HL-60 (cell line): ENCODE results near the gene NPHS1.

Experiments
- DNase-seq, 2 experiments: peaks; one replicate each; pipeline ENCODE4 v3.0.0-alpha.2; 2010 to 2020; ENCODE audit warnings: low read depth in 1 of 2, low spot score in 1 of 2
- H3K27ac ChIP-seq: fragments of 250-450 bp; sonication (Bioruptor Pico); replicated peaks from 2 replicates; pipeline ENCODE4 v1.5.1; 2020; ENCODE audit warnings: mild to moderate bottlenecking, moderate library complexity
- H3K27me3 ChIP-seq: fragments of 250-450 bp; sonication (Bioruptor Pico); 2 replicates; pipeline ENCODE4 v1.5.1; 2021; ENCODE audit warnings: mild to moderate bottlenecking, moderate library complexity; ENCODE audit not compliant: insufficient read depth, poor library complexity, severe bottlenecking
- H3K4me3 ChIP-seq: replicated peaks from 2 replicates; pipeline ENCODE4 v1.5.1; 2011; ENCODE audit warnings: mild to moderate bottlenecking, control low read depth, low read length; ENCODE audit not compliant: insufficient read depth
- CTCF ChIP-seq: IDR thresholded peaks from one replicate; pipeline ENCODE4 v1.5.1; 2011; ENCODE audit warnings: low read length, control low read depth, inconsistent platforms; ENCODE audit not compliant: insufficient read depth
- GABPA ChIP-seq: IDR thresholded peaks from 2 replicates; pipeline ENCODE4 v1.6.1; 2012; ENCODE audit warnings: low read depth
- POLR2AphosphoS5 ChIP-seq: IDR thresholded peaks from 2 replicates; pipeline ENCODE4 v1.6.1; 2012; ENCODE audit warnings: low read depth
- REST ChIP-seq: IDR thresholded peaks from 2 replicates; pipeline ENCODE4 v1.6.1; 2012; ENCODE audit warnings: low read depth; ENCODE audit not compliant: insufficient replicate concordance
- SPI1 ChIP-seq: IDR thresholded peaks from 2 replicates; pipeline ENCODE4 v1.6.1; 2012; ENCODE audit warnings: low read depth, mild to moderate bottlenecking, borderline replicate concordance

The NPHS1 gene

GRCh38 chr19:35792312-35792711, 60.0 kb downstream of the NPHS1 start:
- H3K4me3 ChIP-seq = no peak overlapping the region
- no peak for TF ChIP-seq POLR2AphosphoS5
- no peak for TF ChIP-seq GABPA
- DNase-seq = no peak
- peaks cover 8% of the 10 kb centered on the region for H3K27me3 ChIP-seq
- H3K27ac ChIP-seq = no peak overlapping the region

- TF ChIP-seq REST (no peak), SPI1 (no peak), POLR2AphosphoS5 (no peak), CTCF (no peak), GABPA (no peak)
- Histone ChIP-seq H3K27me3 (peaks cover 4% of the 10 kb centered on the region), H3K27ac (no peak overlapping the region), H3K4me3 (no peak overlapping the region)
- no peak for DNase-seq
Measured at GRCh38 chr19:35791814-35792279, 60.5 kb downstream of the NPHS1 start.

- H3K27me3 ChIP-seq = no peaks in the 10 kb centered on the region
- H3K4me3 ChIP-seq = no peak overlapping the region
- DNase-seq = no peak
- no peak for TF ChIP-seq POLR2AphosphoS5
- TF ChIP-seq SPI1 = no peak
- no peak for TF ChIP-seq REST
- no peak for TF ChIP-seq CTCF
- TF ChIP-seq GABPA = no peak
- H3K27ac ChIP-seq = no peak overlapping the region
Measured at GRCh38 chr19:35790981-35791813, 61.1 kb downstream of the NPHS1 start.

GRCh38 chr19:35789978-35790944, 62.0 kb downstream of the NPHS1 start:
- Histone ChIP-seq H3K27ac (no peak overlapping the region), H3K27me3 (no peaks in the 10 kb centered on the region), H3K4me3 (no peak overlapping the region)
- DNase-seq = no peak
- no peak for TF ChIP-seq GABPA
- no peak for TF ChIP-seq REST
- no peak for TF ChIP-seq SPI1
- no peak for TF ChIP-seq CTCF
- no peak for TF ChIP-seq POLR2AphosphoS5
